AG08396 (cell line): ENCODE data around the gene PLEKHO1.
"Not testable (repeated sequence)": the region's sequence is repeated elsewhere in the genome, so short reads cannot be mapped to it uniquely, and the experiment has no call there.

Experiments
- DNase-seq: peaks from one replicate; pipeline ENCODE4 v3.0.0; 2012; ENCODE audit warnings: low spot score, mixed read lengths

PLEKHO1 gene

DNA sequence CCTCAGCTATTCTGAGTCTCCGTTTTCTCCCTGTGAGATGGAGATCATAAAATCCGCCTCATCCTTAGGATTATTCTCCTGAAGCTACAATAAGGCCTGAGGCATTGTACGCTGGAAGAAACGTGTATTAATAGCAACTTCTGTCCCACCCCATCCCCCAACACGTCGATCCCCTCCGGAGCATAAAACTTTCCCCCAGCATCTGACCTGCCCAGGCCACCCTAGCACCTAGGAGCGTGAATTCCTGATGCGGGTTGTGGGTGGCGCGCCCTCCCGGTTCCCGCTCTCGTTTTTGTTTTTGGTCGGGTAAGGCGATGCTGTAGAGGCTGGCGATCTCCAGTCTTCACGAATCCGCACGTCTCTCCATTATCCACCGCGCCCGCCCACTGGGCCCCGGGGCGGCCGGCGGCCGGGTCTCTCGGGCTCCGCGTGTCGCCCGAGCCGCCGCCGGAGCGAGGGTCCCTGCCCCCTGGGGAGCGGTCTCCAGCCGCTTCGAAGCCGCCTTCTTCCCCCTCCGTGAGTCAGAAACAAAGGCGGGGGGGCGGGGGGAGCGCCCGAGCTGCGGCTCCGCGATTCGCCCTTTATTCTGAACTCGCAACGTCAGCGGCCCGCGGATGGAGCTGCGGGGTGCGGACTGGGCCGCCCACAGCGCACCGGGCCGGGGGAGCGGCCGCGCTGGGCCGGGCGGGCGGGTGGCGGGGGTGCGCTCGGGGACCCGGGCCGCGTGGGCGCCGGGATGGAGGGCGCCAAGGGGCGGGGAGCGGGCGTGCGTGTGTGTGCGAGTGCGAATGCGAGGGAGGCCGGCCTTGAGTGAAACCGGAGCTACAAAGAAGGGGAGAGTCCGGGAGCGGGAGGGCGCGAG, at the start of gene PLEKHO1:
PLEKHO1 (plus strand) TSS at position 646 of the 862 bp plus-strand sequence. CDS start 342 bp downstream, outside the sequence.
- DNase-seq = peak; percentile 91

GRCh38 chr1:150102986-150103385, 46.7 kb upstream of the PLEKHO1 start:
- DNase-seq = no peak

- DNase-seq = no peak
Measured at GRCh38 chr1:150106341-150106740, 43.4 kb upstream of the PLEKHO1 start.

- DNase-seq = no peak
Measured at GRCh38 chr1:150109586-150109985, 40.1 kb upstream of the PLEKHO1 start.

- DNase-seq = no peak
Measured at GRCh38 chr1:150110116-150110515, 39.6 kb upstream of the PLEKHO1 start.

- no peak for DNase-seq
Measured at GRCh38 chr1:150111670-150112069, 38.0 kb upstream of the PLEKHO1 start.

GRCh38 chr1:150115121-150115520, 34.6 kb upstream of the PLEKHO1 start:
- DNase-seq = no peak

- DNase-seq = no peak
Measured at GRCh38 chr1:150118716-150119115, 31.0 kb upstream of the PLEKHO1 start.

DNA sequence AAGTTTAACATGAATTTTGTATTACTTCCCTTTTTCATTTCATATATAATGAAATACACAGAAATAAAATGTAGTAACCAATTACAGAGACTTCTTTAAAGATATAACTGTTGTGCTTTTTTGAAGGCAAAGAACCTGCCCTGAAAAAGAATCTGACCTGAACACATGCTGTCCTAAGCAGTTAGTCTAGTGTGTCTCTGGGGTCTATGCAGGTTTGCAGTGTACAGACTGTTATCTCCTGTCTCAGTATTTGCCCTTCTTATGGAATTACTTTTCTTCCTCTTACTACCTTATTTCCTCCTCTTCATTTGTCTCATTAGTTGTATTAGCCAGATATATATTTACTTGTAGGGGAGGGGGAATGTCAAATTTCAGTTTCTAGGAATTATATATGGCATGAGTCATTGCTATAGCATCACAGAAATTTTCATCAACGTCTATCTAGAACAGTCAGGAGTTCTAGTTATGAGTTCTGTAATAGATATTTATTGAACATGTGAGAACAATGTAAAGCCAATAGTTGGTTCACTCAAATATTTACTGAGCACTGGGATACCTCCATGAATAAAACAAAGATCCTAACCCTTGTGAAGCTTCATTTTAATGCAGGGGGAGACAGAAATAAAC, 28.4 kb upstream of the PLEKHO1 start:
- no peak for DNase-seq

DNA sequence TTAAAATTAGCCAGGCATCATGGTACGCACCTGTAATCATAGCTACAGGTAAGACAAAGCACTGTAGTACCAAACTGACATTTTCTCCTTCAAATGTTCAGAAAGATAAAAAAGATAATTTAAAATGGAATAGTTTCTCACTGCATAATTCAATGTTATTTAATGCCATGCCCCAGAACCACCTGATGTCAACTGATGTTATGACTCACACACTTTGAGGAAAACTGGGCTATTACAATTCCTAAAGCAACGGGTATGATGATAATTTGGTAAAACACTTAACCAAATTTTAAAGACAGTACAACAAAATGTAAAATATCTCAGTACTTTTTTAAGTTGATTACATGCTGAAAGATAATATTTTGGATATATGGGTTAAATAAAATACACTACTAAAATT, 22.9 kb upstream of the PLEKHO1 start:
- no peak for DNase-seq

DNA sequence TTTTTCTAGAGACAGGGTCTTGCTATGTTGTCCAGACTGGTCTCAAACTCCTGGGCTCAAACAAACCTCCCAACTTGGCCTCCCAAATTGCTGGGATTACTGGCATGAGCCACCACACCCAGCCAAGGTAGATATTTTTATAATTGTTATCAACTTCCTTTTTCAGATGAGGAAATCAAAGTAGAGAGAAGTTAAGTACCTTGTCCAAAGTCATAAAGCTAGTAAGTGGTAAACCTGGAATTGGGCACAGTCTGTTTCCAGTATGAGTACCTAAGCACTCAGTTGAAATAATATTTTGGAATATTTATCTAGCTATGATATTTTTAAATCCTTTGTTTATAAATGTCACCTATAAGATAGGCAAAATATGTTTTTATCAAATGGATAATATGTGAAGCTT, 22.3 kb upstream of the PLEKHO1 start:
- no peak for DNase-seq

- DNase-seq = no peak
Measured at GRCh38 chr1:150127868-150128267, 21.8 kb upstream of the PLEKHO1 start.

DNA sequence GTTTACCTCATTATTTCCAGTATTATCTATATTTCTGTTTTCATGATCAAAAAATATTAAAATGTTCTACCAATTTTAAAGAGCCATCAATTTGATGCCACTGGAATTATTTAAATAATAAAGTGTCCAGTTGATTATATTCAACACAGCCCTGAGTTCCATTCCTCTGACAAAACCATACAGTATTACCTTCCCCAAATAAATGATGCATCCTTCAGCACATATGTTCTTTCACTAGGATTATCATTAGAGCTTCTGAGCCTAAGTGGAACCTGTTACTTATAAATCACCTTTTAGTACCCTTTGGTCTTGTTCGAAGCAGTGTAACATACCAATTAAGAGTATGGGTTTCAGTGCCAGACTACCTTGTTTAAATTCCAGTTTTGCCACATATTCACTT, 17.3 kb upstream of the PLEKHO1 start:
- no peak for DNase-seq

- DNase-seq = no peak
Measured at GRCh38 chr1:150134537-150134936, 15.2 kb upstream of the PLEKHO1 start.

DNA sequence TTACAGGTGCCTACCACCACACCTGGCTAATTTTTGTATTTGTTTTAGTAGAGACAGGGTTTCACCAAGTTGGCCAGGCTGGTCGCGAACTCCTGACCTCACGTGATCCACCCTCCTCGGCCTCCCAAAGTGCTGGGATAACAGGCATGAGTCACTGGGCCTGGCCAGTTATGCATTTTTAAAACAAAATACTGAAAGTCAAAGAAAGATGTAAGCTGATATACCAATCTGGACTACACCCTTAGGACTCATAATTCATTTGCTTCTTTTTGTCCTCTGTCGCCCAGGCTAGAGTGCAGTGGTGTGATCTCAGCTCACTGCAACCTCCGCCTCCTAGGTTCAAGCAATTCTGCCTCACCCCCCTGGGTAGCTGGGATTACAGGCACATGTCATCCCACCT, 14.3 kb upstream of the PLEKHO1 start:
- not testable (repeated sequence) for DNase-seq

GRCh38 chr1:150138044-150138443, 11.7 kb upstream of the PLEKHO1 start:
- DNase-seq = no peak

DNA sequence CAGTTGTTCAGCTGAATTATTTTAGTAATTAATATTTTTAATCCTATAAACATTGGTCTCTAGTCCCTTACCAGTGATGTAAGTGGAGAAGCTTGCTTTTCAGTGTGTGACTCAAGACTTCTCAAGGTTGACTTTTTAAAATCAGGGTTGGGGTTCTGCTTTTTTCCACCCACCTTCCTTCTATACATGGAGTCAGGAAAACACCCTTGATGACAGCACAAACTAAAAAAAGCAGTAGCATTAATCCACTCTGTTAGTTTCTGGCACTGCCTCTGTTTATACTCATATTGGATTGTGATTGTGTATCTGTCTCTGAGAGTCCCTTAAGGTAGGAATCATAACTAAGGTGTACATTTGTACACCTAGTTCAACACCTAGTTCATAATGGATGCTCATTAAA, 8.3 kb upstream of the PLEKHO1 start:
- no peak for DNase-seq

DNA sequence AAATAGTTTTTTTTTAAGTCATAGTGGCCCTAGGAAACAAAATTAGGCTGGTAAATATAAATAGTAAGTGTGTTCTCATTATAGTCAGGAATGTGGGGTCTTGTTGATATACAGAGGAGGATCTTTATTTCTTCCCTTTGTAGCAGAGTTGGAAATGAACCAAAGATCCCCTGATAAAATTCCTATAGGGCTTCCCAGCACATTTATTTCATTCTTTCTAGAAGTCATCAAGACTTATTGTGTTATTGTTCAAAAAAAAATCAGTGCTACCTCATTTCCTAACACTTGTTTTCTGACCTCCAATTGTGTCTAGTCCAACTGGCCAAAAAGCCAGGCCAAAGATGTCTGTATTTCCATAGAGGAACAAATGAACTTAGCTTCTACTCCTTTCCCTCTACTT, 7.6 kb upstream of the PLEKHO1 start:
- no peak for DNase-seq

GRCh38 chr1:150144606-150145005, 5.1 kb upstream of the PLEKHO1 start:
- DNase-seq = no peak

- not testable (repeated sequence) for DNase-seq
Measured at GRCh38 chr1:150146016-150146415, 3.7 kb upstream of the PLEKHO1 start.

GRCh38 chr1:150146849-150147542, 2.7 kb upstream of the PLEKHO1 start:
- DNase-seq = no peak

DNA sequence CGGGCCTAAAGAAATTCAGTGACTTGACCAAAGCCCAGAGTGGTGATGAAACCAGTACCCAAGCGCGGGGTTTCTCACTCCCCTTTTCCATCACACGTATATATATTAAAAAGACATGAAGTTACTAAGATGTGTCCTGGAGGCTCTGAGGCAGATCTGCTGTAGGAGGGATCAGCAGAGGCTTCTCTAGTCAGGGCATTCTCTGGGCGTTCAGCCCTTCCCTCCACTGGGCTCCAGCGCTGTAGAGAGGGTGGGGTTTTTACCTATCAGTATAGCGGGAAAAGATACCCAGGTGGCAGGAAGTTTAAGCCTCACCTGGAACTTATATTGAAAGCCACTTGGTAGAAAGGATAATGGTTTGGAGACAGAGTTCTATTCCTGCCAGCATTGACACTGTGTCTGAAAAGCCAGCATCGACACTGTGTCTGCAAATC, 862 bp upstream of the PLEKHO1 start:
- DNase-seq = no peak
